Testis (tissue), 2 donors: ENCODE results near the gene PDPK1.

ENCODE experiments used
- POLR2A ChIP-seq: fragments of 450-650 bp; IDR thresholded peaks from one replicate; pipeline ENCODE4 v1.6.1; 2017; ENCODE audit warnings: antibody characterized with exemption, mild to moderate bottlenecking, moderate library complexity
- TF ChIP-seq, protein P1 (sequence below), 3 experiments: fragments of 450-650 bp in 2 of 3; fragments of 200-600 bp in 1 of 3; sonication (generic) in 1 of 3; IDR thresholded peaks; one replicate each; pipeline ENCODE4 v1.5.1; 2016 to 2019; ENCODE audit warnings: antibody characterized with exemption in 3 of 3, mild to moderate bottlenecking in 2 of 3, moderate library complexity in 1 of 3

DNA sequence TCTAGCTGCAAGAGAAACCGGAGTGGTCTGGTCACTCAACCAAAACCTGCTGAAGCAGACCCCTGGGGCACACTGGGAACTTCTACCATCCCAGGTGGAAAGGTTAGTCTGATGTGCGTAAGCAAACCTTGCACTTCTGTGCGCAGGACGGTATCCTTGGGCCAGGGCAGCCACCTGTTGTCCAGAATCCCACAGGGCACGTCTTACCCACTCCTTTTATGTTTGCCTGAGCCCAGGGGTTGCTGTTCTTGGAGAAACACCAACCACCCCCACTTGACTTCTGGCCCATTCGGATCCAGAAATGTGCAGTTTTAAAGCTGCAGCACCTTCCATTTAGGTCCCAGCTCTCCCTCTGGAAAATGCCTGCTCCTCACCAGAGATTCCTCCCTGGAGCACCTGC, 44.2 kb upstream of the PDPK1 start:
- TF ChIP-seq, protein P1, sequence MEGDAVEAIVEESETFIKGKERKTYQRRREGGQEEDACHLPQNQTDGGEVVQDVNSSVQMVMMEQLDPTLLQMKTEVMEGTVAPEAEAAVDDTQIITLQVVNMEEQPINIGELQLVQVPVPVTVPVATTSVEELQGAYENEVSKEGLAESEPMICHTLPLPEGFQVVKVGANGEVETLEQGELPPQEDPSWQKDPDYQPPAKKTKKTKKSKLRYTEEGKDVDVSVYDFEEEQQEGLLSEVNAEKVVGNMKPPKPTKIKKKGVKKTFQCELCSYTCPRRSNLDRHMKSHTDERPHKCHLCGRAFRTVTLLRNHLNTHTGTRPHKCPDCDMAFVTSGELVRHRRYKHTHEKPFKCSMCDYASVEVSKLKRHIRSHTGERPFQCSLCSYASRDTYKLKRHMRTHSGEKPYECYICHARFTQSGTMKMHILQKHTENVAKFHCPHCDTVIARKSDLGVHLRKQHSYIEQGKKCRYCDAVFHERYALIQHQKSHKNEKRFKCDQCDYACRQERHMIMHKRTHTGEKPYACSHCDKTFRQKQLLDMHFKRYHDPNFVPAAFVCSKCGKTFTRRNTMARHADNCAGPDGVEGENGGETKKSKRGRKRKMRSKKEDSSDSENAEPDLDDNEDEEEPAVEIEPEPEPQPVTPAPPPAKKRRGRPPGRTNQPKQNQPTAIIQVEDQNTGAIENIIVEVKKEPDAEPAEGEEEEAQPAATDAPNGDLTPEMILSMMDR (IDR thresholded peaks at IDR 0.05), result no peak
- no peak for TF ChIP-seq POLR2A
